Right lobe of liver (tissue), 4 donors: Measurements from ENCODE around the gene SPATA31A1.
"Not testable (repeated sequence)": the region's sequence is repeated elsewhere in the genome, so short reads cannot be mapped to it uniquely, and the experiment has no call there.

Experiments
- POLR2A ChIP-seq: fragments of 450-650 bp; IDR thresholded peaks from one replicate; pipeline ENCODE4 v1.6.1; 2017; ENCODE audit warnings: antibody characterized with exemption, mild to moderate bottlenecking
- TF ChIP-seq, protein P1 (sequence below), 4 donors: fragments of 200-600 bp in 3 of 4; fragments of 450-650 bp in 1 of 4; IDR thresholded peaks; one replicate each; pipeline versions ENCODE4 v1.5.1 to v1.8.0; 2016 to 2022; ENCODE audit warnings: antibody characterized with exemption in 4 of 4, mild to moderate bottlenecking in 2 of 4
- donor health status: DM: no; HTN: no; CAD: no.
- donor health status: DM: no; HTN: no; CAD: no.
- donor health status: DM: no; HTN: yes; CAD: no.

DNA sequence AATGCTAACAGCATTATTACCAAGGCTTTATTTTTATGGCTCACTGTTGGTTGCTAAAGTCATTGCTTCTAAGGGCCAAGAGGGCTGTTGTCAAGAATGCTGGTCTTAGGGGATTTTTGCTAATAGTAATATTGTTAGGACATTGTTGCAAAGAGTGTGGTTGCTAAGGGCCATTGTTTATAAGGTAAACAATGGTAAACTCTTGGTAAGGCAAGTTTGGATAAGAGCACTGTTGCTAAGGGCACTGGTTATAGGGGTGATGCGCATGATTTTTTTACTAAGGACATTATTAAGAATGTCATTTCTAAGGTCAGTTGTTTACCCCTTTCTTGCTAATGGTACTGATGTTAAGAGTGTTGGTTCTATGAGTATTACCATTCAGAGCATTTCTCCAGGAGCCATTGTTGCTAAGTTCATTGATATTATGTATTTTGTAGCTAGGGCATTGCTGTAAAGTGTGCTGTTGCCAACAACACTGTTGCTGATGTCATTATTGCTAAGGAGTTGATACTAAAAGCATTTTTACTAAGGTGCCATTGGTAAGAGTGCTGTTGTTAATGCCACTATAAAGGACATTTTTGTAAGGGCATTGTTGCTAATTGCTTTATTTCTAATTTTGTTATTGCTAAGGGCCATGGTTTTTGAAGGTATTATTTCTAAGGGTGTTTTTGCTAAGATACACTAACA, 55.9 kb downstream of the SPATA31A1 start:
- not testable (repeated sequence) for TF ChIP-seq POLR2A
- TF ChIP-seq, protein P1, sequence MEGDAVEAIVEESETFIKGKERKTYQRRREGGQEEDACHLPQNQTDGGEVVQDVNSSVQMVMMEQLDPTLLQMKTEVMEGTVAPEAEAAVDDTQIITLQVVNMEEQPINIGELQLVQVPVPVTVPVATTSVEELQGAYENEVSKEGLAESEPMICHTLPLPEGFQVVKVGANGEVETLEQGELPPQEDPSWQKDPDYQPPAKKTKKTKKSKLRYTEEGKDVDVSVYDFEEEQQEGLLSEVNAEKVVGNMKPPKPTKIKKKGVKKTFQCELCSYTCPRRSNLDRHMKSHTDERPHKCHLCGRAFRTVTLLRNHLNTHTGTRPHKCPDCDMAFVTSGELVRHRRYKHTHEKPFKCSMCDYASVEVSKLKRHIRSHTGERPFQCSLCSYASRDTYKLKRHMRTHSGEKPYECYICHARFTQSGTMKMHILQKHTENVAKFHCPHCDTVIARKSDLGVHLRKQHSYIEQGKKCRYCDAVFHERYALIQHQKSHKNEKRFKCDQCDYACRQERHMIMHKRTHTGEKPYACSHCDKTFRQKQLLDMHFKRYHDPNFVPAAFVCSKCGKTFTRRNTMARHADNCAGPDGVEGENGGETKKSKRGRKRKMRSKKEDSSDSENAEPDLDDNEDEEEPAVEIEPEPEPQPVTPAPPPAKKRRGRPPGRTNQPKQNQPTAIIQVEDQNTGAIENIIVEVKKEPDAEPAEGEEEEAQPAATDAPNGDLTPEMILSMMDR (IDR thresholded peaks at IDR 0.05), result not testable (repeated sequence)
